WTC11 (cell line): Measurements from ENCODE around the gene AK2. TPM values are rescaled to one million over a fixed set of nuclear protein-coding genes. Genes with fewer than 3 reads are reported as not detected.
A peak's percentile ranks its signal among the peaks of the same experiment; 100 is the strongest.

Source experiments
- ATAC-seq: fragments of 200-7000 bp; cut with Tn5 transposase; 2 replicates; pipeline ENCODE4 v1.10.0; 2021; ENCODE audit warnings: mild to moderate bottlenecking, moderate library complexity
- CTCF ChIA-PET: fragments of 300-600 bp; sonication (Branson Sonifier 250); formaldehyde crosslinking; loops from one replicate; lab custom pipeline; 2021; ENCODE audit warnings: antibody characterized with exemption; lab: Charles Lee
- POLR2A ChIA-PET: fragments of 350-600 bp; sonication (Branson Sonifier 250); formaldehyde crosslinking; loops from one replicate; lab custom pipeline; 2021; ENCODE audit warnings: antibody characterized with exemption; lab: Charles Lee
- DNase-seq: peaks from one replicate; pipeline ENCODE4 v3.0.0; 2021; ENCODE audit warnings: low spot score
- H3K27ac Mint-ChIP-seq: 2 replicates; pipeline ENCODE4 v1.8.0; 2021; ENCODE audit warnings: mixed read lengths
- H3K27me3 Mint-ChIP-seq: 2 replicates; pipeline ENCODE4 v1.8.0; 2021; ENCODE audit warnings: low read depth, mild to moderate bottlenecking, moderate library complexity, mixed read lengths
- H3K36me3 Mint-ChIP-seq: 2 replicates; pipeline ENCODE4 v1.8.0; 2021; ENCODE audit warnings: mixed read lengths
- H3K4me1 Mint-ChIP-seq: 2 replicates; pipeline ENCODE4 v1.8.0; 2022; ENCODE audit warnings: mixed read lengths
- H3K4me3 Mint-ChIP-seq: 2 replicates; pipeline ENCODE4 v1.8.0; 2021; ENCODE audit warnings: mild to moderate bottlenecking, moderate library complexity, mixed read lengths
- H3K9me3 Mint-ChIP-seq: 2 replicates; pipeline ENCODE4 v1.8.0; 2021; ENCODE audit warnings: mixed read lengths
- CREM ChIP-seq: sonication (generic); formaldehyde crosslinking; IDR thresholded peaks from 2 replicates; pipeline ENCODE4 v1.8.1; 2022; ENCODE audit warnings: mild to moderate bottlenecking, missing genetic modification reagents, moderate library complexity
- E2F5 ChIP-seq: sonication (generic); formaldehyde crosslinking; IDR thresholded peaks from 2 replicates; pipeline ENCODE4 v1.8.1; 2022; ENCODE audit warnings: mild to moderate bottlenecking, moderate library complexity, missing genetic modification reagents
- GTF2I ChIP-seq: fragments of 250-450 bp; sonication (Bioruptor Pico); conservative IDR thresholded peaks from 2 replicates; pipeline ENCODE4 v1.4.0; 2021; ENCODE audit warnings: mild to moderate bottlenecking
- KAT7 ChIP-seq: sonication (generic); formaldehyde crosslinking; IDR thresholded peaks from 2 replicates; pipeline ENCODE4 v1.8.1; 2023; ENCODE audit warnings: missing genetic modification reagents, mild to moderate bottlenecking, borderline replicate concordance
- NFYB ChIP-seq: sonication (generic); formaldehyde crosslinking; conservative IDR thresholded peaks from 2 replicates; pipeline ENCODE4 v1.8.0; 2022; ENCODE audit warnings: low read depth, missing genetic modification reagents
- RELA ChIP-seq: sonication (generic); formaldehyde crosslinking; IDR thresholded peaks from 2 replicates; pipeline ENCODE4 v1.8.1; 2022; ENCODE audit warnings: missing genetic modification reagents, mild to moderate bottlenecking, borderline replicate concordance
- SP1 ChIP-seq: sonication (generic); formaldehyde crosslinking; conservative IDR thresholded peaks from 2 replicates; pipeline ENCODE4 v1.8.1; 2022; ENCODE audit warnings: missing genetic modification reagents
- TCF7 ChIP-seq: sonication (generic); formaldehyde crosslinking; IDR thresholded peaks from 2 replicates; pipeline ENCODE4 v1.8.0; 2022; ENCODE audit warnings: mild to moderate bottlenecking, low read depth, missing genetic modification reagents, moderate library complexity
- TEAD4 ChIP-seq: sonication (generic); formaldehyde crosslinking; IDR thresholded peaks from 2 replicates; pipeline ENCODE4 v1.8.0; 2022; ENCODE audit warnings: mild to moderate bottlenecking, missing genetic modification reagents
- USF1 ChIP-seq: sonication (generic); formaldehyde crosslinking; IDR thresholded peaks from 2 replicates; pipeline ENCODE4 v1.8.0; 2022; ENCODE audit warnings: mild to moderate bottlenecking, missing genetic modification reagents
- ZMAT4 ChIP-seq: fragments of 250-450 bp; sonication (Bioruptor Pico); IDR thresholded peaks from 2 replicates; pipeline ENCODE4 v1.9.0; 2021; ENCODE audit warnings: mild to moderate bottlenecking
- ZNF232 ChIP-seq: sonication (generic); formaldehyde crosslinking; IDR thresholded peaks from 2 replicates; pipeline ENCODE4 v1.8.0; 2022; ENCODE audit warnings: mild to moderate bottlenecking, missing genetic modification reagents
- ZNF317 ChIP-seq: sonication (generic); formaldehyde crosslinking; IDR thresholded peaks from 2 replicates; pipeline ENCODE4 v1.8.1; 2023; ENCODE audit warnings: low read depth, mild to moderate bottlenecking, moderate library complexity, missing genetic modification reagents, borderline replicate concordance
- total RNA-seq: library from RNA; stranded (reverse); gene quantifications from 3 replicates; pipeline ENCODE4 v1.2.3, GENCODE V29; 2021
- TF ChIP-seq, protein P1 (sequence below): fragments of 250-450 bp; sonication (Bioruptor Pico); IDR thresholded peaks from 2 replicates; pipeline ENCODE4 v1.8.0; 2021; ENCODE audit warnings: mild to moderate bottlenecking
- TF ChIP-seq, protein P2 (sequence below): sonication (generic); formaldehyde crosslinking; IDR thresholded peaks from 2 replicates; pipeline ENCODE4 v1.8.0; 2022; ENCODE audit warnings: missing genetic modification reagents
- TF ChIP-seq, protein P3 (sequence below): fragments of 250-450 bp; sonication (Bioruptor Pico); IDR thresholded peaks from 2 replicates; pipeline ENCODE4 v1.9.0; 2021; ENCODE audit warnings: mild to moderate bottlenecking, borderline replicate concordance
- TF ChIP-seq, protein P4 (sequence below): sonication (generic); formaldehyde crosslinking; IDR thresholded peaks from 2 replicates; pipeline ENCODE4 v1.8.0; 2023; ENCODE audit warnings: missing genetic modification reagents

Gene AK2
- total RNA-seq, 1 experiment from 2014 or later = 124 TPM

DNA sequence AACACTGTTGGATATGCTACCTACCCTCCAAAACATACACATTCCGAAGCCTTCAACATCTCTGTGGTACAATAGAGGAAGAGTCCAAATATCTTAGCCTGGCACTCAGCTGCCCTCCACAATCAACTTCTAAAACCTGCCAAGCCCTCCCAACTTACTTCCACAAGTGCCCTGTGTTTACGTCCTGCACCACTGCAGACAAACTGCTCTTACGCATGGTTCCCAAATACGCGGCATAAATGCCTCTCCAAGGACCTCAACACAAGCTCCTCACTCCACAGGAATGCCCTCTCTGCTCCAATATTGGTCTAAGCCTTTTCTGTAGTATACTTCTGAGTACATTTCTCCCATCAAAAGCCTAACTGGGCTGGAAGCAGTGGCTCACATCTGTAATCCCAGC lies 6.8 kb downstream of the AK2 start (continued):
- TF ChIP-seq NFYB (no peak), SP1 (CRISPR knock-in tag) (no peak)
- TF ChIP-seq, protein P1, sequence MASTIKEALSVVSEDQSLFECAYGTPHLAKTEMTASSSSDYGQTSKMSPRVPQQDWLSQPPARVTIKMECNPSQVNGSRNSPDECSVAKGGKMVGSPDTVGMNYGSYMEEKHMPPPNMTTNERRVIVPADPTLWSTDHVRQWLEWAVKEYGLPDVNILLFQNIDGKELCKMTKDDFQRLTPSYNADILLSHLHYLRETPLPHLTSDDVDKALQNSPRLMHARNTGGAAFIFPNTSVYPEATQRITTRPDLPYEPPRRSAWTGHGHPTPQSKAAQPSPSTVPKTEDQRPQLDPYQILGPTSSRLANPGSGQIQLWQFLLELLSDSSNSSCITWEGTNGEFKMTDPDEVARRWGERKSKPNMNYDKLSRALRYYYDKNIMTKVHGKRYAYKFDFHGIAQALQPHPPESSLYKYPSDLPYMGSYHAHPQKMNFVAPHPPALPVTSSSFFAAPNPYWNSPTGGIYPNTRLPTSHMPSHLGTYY (CRISPR knock-in tag) = no peak
- TF ChIP-seq, protein P2, sequence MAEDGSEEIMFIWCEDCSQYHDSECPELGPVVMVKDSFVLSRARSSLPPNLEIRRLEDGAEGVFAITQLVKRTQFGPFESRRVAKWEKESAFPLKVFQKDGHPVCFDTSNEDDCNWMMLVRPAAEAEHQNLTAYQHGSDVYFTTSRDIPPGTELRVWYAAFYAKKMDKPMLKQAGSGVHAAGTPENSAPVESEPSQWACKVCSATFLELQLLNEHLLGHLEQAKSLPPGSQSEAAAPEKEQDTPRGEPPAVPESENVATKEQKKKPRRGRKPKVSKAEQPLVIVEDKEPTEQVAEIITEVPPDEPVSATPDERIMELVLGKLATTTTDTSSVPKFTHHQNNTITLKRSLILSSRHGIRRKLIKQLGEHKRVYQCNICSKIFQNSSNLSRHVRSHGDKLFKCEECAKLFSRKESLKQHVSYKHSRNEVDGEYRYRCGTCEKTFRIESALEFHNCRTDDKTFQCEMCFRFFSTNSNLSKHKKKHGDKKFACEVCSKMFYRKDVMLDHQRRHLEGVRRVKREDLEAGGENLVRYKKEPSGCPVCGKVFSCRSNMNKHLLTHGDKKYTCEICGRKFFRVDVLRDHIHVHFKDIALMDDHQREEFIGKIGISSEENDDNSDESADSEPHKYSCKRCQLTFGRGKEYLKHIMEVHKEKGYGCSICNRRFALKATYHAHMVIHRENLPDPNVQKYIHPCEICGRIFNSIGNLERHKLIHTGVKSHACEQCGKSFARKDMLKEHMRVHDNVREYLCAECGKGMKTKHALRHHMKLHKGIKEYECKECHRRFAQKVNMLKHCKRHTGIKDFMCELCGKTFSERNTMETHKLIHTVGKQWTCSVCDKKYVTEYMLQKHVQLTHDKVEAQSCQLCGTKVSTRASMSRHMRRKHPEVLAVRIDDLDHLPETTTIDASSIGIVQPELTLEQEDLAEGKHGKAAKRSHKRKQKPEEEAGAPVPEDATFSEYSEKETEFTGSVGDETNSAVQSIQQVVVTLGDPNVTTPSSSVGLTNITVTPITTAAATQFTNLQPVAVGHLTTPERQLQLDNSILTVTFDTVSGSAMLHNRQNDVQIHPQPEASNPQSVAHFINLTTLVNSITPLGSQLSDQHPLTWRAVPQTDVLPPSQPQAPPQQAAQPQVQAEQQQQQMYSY (CRISPR knock-in tag) = no peak
- TF ChIP-seq, protein P3, sequence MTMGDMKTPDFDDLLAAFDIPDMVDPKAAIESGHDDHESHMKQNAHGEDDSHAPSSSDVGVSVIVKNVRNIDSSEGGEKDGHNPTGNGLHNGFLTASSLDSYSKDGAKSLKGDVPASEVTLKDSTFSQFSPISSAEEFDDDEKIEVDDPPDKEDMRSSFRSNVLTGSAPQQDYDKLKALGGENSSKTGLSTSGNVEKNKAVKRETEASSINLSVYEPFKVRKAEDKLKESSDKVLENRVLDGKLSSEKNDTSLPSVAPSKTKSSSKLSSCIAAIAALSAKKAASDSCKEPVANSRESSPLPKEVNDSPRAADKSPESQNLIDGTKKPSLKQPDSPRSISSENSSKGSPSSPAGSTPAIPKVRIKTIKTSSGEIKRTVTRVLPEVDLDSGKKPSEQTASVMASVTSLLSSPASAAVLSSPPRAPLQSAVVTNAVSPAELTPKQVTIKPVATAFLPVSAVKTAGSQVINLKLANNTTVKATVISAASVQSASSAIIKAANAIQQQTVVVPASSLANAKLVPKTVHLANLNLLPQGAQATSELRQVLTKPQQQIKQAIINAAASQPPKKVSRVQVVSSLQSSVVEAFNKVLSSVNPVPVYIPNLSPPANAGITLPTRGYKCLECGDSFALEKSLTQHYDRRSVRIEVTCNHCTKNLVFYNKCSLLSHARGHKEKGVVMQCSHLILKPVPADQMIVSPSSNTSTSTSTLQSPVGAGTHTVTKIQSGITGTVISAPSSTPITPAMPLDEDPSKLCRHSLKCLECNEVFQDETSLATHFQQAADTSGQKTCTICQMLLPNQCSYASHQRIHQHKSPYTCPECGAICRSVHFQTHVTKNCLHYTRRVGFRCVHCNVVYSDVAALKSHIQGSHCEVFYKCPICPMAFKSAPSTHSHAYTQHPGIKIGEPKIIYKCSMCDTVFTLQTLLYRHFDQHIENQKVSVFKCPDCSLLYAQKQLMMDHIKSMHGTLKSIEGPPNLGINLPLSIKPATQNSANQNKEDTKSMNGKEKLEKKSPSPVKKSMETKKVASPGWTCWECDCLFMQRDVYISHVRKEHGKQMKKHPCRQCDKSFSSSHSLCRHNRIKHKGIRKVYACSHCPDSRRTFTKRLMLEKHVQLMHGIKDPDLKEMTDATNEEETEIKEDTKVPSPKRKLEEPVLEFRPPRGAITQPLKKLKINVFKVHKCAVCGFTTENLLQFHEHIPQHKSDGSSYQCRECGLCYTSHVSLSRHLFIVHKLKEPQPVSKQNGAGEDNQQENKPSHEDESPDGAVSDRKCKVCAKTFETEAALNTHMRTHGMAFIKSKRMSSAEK = no peak

GRCh38 chr1:33029209-33029608 lies 7.5 kb downstream of the AK2 start:
- H3K9me3 Mint-ChIP-seq = no peaks in the 10 kb centered on the region
- H3K36me3 Mint-ChIP-seq = peaks cover 9% of the 10 kb centered on the region
- DNase-seq (no peak), ATAC-seq (no peak)
- no peak overlapping the region for H3K27ac Mint-ChIP-seq
- peaks cover 36% of the 10 kb centered on the region for H3K4me1 Mint-ChIP-seq
- H3K27me3 Mint-ChIP-seq = no peaks in the 10 kb centered on the region
- no peak for TF ChIP-seq USF1 (CRISPR knock-in tag)
- TF ChIP-seq E2F5 (CRISPR knock-in tag) = no peak
- TF ChIP-seq RELA (CRISPR knock-in tag) = no peak
- H3K4me3 Mint-ChIP-seq = no peak overlapping the region
- ChIA-PET CTCF (interaction anchor here (0.9 to 1.3 kb wide), 3 partner anchors 26 to 153 kb away, joined by 3 to 4 read pairs (median 4); no protein-coding TSS in a partner anchor), POLR2A (no interaction called here)

DNA sequence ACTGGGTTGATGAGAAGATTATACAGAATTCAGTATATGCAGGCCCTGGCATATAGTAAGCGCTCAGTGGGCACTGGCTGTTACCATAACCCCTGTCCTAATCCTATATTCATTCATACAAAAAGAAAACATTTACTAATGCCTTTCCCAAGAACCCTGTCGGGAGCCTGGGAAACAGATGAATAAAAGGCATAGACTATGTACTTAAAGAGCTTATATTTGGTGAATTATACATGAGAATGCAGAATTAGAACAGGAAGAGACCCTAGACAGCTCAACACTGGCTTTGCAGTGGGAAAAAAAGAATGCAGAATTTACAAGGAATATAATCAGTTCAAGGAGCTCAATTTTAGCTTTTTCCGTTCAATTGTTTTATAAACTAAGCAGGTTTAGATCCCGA lies 10.9 kb downstream of the AK2 start:
- no peaks in the 10 kb centered on the region for H3K9me3 Mint-ChIP-seq
- POLR2A ChIA-PET = no interaction called here
- CTCF ChIA-PET = interaction anchor here (1.2 to 1.4 kb wide), 2 partner anchors 56 to 93 kb away, joined by 4 to 7 read pairs; partner anchors contain the start of gene AZIN2

More for the DNA sequence above, 10.9 kb downstream of the AK2 start:
- peaks cover 30% of the 10 kb centered on the region for H3K4me1 Mint-ChIP-seq
- no peak for ATAC-seq
- TF ChIP-seq ZNF232 (CRISPR knock-in tag) (no peak), ZMAT4 (CRISPR knock-in tag) (no peak), GTF2I (no peak), RELA (CRISPR knock-in tag) (no peak), CREM (no peak), TCF7 (CRISPR knock-in tag) (no peak), ZNF317 (no peak), KAT7 (CRISPR knock-in tag) (no peak), TEAD4 (CRISPR knock-in tag) (no peak)
- TF ChIP-seq, protein P4, sequence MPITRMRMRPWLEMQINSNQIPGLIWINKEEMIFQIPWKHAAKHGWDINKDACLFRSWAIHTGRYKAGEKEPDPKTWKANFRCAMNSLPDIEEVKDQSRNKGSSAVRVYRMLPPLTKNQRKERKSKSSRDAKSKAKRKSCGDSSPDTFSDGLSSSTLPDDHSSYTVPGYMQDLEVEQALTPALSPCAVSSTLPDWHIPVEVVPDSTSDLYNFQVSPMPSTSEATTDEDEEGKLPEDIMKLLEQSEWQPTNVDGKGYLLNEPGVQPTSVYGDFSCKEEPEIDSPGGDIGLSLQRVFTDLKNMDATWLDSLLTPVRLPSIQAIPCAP (CRISPR knock-in tag) = no peak
- TF ChIP-seq, all 79 proteins: peak for 0
- Mint-ChIP-seq H3K27ac (peak overlapping the region; percentile 60; the same call in 1 of the 2 replicates), H3K27me3 (no peaks in the 10 kb centered on the region), H3K4me3 (no peak overlapping the region), H3K36me3 (peaks cover 33% of the 10 kb centered on the region)
- no peak for DNase-seq
